Glomerular visceral epithelial cell (primary cell): ENCODE measurements around the gene MROH9.

Source experiments
- DNase-seq: peaks from one replicate; pipeline ENCODE4 v3.0.0-alpha.2; 2016; ENCODE audit errors: extremely low spot score

The MROH9 gene

GRCh38 chr1:171081763-171082201, 146.4 kb downstream of the MROH9 start:
- DNase-seq: no peak

DNA sequence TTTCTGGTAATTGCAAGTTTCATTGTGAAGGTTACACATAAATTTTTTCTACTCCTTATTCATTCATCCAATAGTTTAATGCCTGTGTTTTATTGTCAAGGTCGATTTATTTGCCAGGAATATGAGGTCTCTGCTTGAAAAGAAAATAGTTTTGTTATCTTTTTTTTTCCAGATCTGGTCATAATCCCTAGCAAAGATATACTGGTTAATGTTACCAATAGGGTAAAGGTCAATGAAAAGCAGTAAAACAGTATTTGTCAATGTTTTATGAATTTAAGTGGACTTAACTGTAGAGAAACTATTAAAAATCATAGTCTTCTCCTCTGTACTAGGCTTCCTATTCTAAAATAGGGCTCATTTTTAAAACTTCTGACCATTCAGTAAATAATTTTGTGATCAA, 147.3 kb downstream of the MROH9 start:
- DNase-seq: no peak

- no peak for DNase-seq
Measured at GRCh38 chr1:171083222-171083621, 147.9 kb downstream of the MROH9 start.

GRCh38 chr1:171084091-171084490, 148.8 kb downstream of the MROH9 start:
- DNase-seq: no peak

- no peak for DNase-seq
Measured at GRCh38 chr1:171084870-171085269, 149.5 kb downstream of the MROH9 start.

DNA sequence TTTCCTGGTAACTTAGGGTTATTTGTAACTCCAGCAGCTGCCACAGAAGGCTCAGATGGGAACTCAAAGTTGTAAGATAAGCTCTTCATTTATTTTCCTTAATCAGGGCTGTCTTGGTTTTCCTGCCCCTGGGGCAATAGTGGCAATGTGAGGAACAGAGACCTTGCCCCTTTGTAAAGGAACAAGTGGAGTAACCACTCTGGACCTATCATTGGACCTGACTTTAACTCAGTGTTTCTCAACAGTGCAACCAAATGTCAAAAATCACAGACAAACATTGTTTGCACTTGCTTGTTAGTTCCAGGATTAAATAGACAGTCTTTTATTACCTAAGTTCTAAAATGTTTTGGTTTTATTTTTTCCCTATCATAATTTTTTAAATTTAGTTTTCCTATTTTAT, 152.6 kb downstream of the MROH9 start:
- DNase-seq: no peak

DNA sequence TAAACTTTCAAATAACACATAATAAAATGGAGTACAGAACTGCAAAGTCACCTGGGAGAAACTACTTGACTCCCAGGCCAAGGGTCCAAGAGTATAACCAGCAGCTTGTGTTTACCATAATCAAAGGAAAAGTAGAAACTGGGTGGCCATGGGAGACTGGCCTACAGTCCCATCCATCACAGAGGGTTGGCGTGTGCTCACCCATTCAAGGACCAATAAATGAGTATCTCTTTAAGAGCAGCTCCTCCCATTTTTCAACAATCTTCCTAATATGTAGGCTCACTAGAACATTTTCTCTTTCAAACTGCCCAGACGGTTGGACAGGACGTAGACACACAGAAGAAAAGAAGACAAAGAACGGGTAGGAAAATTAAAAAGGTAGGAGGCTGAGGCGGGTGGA, 155.3 kb downstream of the MROH9 start, which contains the start of gene FMO3:
TSS of gene FMO3 (plus strand) at position 302 of the 400 bp plus-strand sequence. CDS start 1,754 bp downstream, outside the sequence.
- DNase-seq: no peak

DNA sequence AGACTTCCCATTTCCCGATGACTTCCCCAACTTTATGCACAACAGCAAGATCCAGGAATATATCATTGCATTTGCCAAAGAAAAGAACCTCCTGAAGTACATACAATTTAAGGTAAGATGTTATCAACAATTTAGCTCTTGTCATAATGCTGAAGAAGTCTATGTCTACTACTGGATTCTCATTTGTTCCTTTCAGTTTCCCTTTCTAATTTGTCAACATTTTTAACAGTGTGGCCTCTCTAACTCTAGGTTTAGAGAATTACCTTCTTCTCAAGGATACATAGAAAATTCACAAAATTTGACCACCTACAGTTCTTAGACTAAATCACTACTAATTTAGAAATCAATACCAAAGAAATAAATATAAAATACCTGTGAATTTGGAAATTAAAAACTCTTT, 168.5 kb downstream of the MROH9 start:
- no peak for DNase-seq

DNA sequence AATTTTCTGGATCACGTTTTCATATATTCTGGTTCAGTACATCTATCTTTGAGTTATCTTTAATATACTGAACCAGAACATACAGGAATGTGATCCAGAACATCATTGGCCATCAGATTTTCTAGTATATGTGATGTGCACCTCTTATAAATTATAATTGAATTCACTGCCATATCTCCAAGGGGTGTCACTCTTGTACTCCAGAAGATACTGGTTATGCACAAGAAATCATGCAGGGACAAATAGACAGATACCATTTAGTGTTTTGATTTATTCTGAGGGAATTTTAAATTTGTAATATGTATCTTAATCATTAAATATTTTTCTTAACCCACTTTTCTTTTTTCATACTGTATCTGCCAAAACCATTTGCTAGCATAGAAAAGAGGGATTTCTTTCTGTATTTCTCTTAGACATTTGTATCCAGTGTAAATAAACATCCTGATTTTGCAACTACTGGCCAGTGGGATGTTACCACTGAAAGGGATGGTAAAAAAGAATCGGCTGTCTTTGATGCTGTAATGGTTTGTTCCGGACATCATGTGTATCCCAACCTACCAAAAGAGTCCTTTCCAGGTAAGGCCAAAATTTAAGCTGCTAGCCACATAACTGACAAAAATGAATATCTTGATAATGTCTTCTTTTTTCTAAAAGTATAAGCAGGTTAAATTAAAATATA, 172.1 kb downstream of the MROH9 start:
- no peak for DNase-seq

DNA sequence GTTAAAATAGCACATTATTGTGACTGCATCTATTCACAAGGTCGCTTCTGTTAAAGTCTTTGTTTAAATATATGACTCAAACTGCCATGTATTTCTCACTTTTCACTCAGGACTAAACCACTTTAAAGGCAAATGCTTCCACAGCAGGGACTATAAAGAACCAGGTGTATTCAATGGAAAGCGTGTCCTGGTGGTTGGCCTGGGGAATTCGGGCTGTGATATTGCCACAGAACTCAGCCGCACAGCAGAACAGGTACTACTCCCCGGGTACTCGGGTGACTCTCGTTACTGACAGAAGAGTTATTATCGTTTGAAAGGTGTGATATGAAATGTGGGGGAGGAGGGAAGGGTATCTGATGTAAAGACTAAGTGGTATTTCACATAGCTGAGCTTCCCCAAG, 172.6 kb downstream of the MROH9 start:
- no peak for DNase-seq

GRCh38 chr1:171109966-171110365, 174.6 kb downstream of the MROH9 start:
- no peak for DNase-seq

DNA sequence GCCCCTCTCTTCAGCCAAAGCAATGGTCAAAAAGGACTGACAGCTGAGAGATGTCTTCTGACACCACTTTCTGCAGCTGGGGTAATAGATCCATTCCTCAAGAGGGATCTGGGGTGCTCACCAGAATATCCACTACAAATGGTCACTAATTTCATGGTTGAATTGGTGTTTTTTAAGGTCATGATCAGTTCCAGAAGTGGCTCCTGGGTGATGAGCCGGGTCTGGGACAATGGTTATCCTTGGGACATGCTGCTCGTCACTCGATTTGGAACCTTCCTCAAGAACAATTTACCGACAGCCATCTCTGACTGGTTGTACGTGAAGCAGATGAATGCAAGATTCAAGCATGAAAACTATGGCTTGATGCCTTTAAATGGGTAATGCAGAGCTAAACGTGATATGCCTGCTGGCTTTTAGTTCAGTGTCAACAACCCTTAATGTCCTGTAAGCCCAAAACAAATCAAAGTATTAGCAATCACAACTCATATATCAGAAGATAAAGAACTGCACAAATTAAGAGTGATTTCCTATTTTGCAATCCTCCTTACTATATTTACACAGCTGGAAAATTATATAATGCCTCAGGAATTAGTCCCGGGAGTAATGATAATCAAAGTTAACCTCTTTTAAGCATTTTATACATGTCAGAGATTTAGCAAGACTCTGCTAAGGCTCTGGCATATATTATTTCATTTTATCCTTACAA, 175.4 kb downstream of the MROH9 start:
- DNase-seq: no peak

- no peak for DNase-seq
Measured at GRCh38 chr1:171112119-171112518, 176.8 kb downstream of the MROH9 start.

DNA sequence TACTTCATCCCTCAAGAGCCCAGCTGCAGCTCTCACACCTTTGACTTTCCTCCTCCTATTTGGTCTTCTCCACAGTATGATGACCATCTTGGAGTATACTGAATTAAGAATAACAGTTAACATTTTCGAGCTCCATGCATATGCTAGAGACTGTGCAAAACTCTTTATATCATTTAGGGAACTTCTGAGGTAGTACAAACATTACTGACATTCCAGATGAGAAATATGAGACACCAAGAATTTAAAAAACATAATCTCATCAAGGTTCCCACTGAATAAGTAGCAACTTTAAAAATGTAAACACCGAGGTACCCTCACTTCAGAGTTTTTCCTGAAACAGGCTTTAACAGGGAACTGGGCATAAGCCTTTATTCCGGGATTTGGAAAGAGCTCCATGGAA, 178.0 kb downstream of the MROH9 start:
- DNase-seq: no peak
